ENCODE data around the gene RORB.

The RORB gene

DNA sequence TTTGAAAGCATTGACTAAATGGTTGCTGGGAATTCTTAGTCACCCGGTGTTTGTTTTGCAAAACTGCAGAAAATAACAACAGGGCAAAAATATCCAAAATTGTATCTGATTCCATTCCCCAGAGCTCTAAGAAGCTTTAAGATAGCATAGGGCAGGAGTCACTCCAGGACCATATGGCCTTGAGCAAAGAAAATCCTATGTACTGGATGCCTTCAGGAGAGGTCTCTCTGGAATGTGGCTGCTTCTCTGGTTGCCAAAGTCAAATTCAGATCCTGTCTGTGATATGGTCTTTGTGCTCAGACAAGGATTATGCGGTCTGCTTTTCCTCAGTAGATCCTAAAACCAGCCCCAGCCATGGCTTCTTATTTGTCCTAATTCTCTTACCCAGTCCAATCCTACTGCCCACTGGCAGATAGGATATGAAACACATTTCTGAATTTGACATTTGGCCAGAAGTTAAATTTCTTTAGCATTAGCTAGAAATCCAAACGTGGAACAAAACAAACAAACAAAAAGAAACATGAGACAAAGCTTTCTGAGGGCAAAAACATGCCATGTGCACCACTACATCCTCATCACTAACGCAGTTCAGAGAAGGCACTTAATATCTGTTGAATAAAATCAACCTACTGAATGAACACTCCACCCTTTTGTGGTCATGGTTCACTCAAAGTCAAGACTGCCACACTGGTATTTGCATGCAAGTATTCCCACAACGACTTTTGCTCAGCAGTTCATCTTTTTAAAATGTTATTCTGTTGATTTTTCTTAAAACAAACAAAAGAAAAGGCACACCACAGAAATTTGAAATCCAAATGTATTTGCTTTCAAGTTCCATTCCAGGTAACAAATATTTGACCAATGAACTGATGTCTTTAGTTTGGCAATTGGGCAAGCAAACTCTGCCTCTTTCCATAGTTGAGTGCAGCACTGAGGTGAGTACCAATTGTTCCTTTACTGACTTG is 224.8 kb downstream of the RORB start:
- no peak for DNase-seq

DNA sequence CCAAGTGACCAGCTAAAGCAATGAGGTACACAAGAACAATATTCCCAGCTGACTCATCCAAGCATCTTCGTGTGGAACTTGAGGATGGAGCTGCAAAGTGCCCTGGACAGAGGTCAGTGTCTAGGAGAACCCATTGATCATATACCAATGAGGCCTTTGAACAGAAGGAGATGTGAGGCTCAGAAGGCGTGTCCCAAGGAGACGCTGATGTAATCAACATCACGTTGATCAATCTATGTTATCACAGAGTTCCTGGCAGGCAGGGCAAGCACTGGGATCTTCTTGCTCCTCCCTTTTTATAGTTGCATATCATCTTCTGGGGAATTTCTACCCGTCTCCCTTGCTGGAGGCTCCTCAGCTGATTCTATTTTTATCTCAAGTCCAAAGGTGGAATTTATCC is 227.2 kb downstream of the RORB start:
- DNase-seq, result no peak

DNA sequence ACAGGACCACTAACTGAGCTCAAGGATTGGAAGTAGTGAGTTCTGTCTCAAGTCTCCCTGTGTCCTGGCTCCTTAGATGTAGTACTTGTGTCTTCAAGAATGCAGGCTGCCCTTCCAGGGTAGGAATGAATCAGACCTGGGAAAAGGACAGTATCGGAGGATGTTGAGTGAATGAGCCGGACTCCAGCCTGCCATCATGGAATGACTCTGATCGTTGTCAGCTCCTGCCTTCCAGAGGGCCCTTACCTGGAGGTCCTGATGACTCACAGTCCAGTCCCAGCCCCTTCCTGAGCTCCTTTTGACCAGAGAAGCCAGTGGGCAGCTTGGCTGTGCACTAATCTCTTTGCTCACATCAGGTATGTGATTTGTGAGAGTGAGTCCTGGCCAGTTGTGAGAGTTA is 229.4 kb downstream of the RORB start:
- DNase-seq, result no peak

DNA sequence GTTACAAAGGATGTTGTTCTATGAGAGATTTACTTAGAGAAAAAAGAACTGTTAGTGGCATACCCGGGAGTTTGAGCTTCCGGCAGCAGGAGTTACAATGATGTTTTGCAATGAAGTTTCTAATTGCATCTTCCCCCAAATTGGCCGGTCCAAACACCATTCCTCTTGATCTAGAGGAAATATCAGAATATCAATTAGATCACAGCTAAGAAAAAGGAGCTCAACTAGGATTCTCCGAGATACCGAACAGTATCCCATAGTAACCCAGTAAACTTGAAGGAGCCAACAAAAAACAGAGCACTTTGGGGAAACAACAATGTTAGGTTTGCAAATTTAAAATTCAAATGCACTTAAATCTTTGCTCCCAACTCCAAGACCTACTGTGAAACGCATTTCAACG is 231.0 kb downstream of the RORB start:
- DNase-seq, result no peak

DNA sequence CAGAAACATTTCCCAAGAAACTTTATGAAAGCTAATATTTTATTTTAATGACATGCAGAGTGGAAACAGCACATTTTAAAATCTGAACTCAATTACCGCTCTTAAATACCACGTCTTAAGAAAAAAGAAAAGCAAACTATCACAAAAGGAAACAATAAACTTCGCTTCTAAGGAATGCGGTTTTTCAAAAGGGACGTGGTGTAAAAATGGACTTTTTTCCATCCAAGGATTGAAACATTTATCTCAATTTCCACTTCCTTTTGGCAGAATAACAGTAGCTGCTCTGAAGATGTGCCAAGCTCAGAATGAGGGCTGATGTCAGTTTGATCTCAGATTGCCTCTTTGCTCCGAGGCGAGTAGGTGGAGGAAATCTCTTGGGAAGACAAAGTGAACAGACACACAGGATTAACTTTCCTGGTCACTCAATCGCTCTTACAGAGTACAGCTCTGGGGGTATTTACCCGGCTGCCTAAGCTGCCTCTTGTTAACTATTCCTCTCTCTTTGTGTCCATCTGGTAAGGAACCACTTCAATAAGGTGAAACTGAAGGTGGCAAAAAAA is 232.1 kb downstream of the RORB start:
- DNase-seq, result no peak

DNA sequence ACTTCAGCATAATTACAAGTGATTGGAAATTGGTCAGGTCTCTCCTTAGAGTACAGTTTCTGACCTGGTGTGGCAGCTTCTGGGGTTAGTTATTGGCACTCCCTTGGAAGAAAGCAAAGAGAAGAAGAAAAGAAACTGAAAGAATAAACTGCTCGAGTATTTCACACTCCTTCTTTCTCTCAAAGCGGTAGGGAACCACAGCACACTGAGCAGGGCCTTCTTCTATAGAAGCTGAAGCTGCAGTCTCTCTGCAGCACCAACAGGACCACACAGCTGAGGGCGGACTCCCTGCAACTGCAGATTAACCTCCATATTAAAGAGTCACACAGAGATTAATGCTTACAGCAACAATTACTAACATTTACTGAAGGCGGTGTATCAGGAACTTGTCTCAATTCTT is 238.6 kb downstream of the RORB start:
- DNase-seq, result no peak

DNA sequence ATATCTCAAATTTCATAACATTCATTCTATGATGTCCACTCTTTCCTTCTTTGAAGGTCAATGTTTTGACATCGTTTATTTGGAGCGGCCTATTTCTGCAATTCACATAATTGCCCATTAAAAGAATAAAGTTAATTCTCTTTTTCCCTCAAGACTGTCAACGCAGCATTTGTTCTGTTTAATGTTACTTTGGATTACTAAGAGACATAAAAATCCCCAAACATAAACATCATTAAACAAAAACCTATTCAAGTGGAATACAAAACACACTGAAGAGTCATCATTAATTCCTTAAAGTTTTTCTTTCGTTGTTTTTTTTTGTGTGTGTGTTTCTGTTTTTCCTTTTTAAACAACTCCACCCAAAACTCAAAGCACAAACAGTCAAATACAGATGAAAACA is 239.5 kb downstream of the RORB start:
- DNase-seq, result no peak

DNA sequence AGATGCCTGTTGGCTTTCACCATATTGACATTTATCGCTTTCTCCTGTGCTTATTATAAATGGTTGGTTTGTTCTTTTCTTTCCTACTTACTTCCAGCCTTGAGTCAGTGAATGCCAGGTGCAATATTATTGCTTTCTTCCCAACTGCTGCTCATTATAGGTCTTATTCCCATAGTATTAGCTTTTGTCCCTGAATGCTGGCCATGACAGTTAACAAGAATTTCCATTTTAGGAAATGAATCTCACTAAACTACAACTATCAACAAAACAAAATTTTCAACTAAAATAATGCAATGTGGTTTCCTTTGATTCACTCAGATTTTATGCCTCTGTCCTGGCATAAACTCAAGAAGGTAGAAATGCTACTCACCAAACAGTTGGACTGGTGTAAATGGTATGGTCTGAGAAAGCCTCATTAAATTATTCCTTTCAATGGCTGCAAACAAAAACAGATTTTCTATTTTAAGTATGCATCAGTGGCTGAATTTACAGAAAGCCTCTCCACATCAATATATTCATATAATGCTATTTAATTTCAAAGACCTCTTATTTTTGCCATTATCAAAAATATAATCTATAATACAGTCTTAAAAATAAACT is 245.2 kb downstream of the RORB start:
- DNase-seq, result no peak

All from activated T-cell treated with anti-CD3 and anti-CD28 coated beads, Interleukin-2, amount 50 U/mL, for 48 hours (primary cell).